ENCODE results near the gene CD22. TPM values are rescaled to one million over a fixed set of nuclear protein-coding genes. Genes with fewer than 3 reads are reported as not detected.
"Not testable (repeated sequence)": the region's sequence is repeated elsewhere in the genome, so short reads cannot be mapped to it uniquely, and the experiment has no call there.

The CD22 gene
- total RNA-seq, 2 donors from 2014 or later, result 3.7 to 5.6 TPM

- DNase-seq (ENCODE audit: low spot score), result peak; percentile 76
- intact Hi-C loops (cut with DNase I), result loop anchor here (10.0 kb wide), 1 partner anchor 143 kb away; the partner anchor contains the start of gene KRTDAP (in 2 of the 2)
Observed at GRCh38 chr19:35351411-35352176, 22.6 kb downstream of the CD22 start.

GRCh38 chr19:35352177-35352447, 23.1 kb downstream of the CD22 start:
- DNase-seq (ENCODE audit: low spot score), result no peak
- intact Hi-C loops (cut with DNase I), result loop anchor here (10.0 kb wide), 1 partner anchor 143 kb away; the partner anchor contains the start of gene KRTDAP (in 2 of the 2)

- peak; percentile 85 for DNase-seq (ENCODE audit: low spot score)
- intact Hi-C loops (cut with DNase I), result loop anchor here (10.0 kb wide), 1 partner anchor 142 kb away; the partner anchor contains the start of gene KRTDAP (in 2 of the 2)
Observed at GRCh38 chr19:35352448-35353304, 23.7 kb downstream of the CD22 start.

GRCh38 chr19:35353635-35354034, 24.6 kb downstream of the CD22 start:
- DNase-seq (ENCODE audit: low spot score), result peak; percentile 56
- intact Hi-C loops (cut with DNase I), result loop anchor here (10.0 kb wide), 1 partner anchor 141 kb away; the partner anchor contains the start of gene KRTDAP (in 2 of the 2)

- intact Hi-C loops (cut with DNase I), result loop anchor here (10.0 kb wide), 1 partner anchor 140 kb away; the partner anchor contains the start of gene KRTDAP (in 2 of the 2)
- DNase-seq (ENCODE audit: low spot score), result no peak
Observed at GRCh38 chr19:35354898-35355297, 25.9 kb downstream of the CD22 start.

- intact Hi-C loops (cut with DNase I), result loop anchor here (10.0 kb wide), 1 partner anchor 139 kb away; the partner anchor contains the start of gene KRTDAP (in 2 of the 2)
- DNase-seq (ENCODE audit: low spot score), result peak; percentile 46
Observed at GRCh38 chr19:35355791-35356460, 26.9 kb downstream of the CD22 start.

GRCh38 chr19:35357867-35358573, 29.0 kb downstream of the CD22 start, which contains the start of gene FFAR3:
Gene FFAR3, plus strand, starts transcription at chr19:35358460. Its CDS starts 431 bp downstream, at chr19:35358891.
- DNase-seq (ENCODE audit: low spot score), result peak; percentile 88
- intact Hi-C loops (cut with DNase I), result loop anchor here (10.0 kb wide), 1 partner anchor 137 kb away; the partner anchor contains the start of gene KRTDAP (in 2 of the 2)

- intact Hi-C loops (cut with DNase I), result loop anchor here (10.0 kb wide), 1 partner anchor 136 kb away; the partner anchor contains the start of gene KRTDAP (in 2 of the 2)
- DNase-seq (ENCODE audit: low spot score), result peak; percentile 53
Observed at GRCh38 chr19:35358834-35359233, 29.8 kb downstream of the CD22 start.

GRCh38 chr19:35359395-35359794, 30.4 kb downstream of the CD22 start:
- peak; percentile 44 for DNase-seq (ENCODE audit: low spot score)
- intact Hi-C loops (cut with DNase I), result loop anchor here (10.0 kb wide), 1 partner anchor 135 kb away; the partner anchor contains the start of gene KRTDAP (in 2 of the 2)

GRCh38 chr19:35360081-35360480, 31.1 kb downstream of the CD22 start:
- intact Hi-C loops (cut with DNase I), result not testable (repeated sequence)
- peak; percentile 54 for DNase-seq (ENCODE audit: low spot score)

GRCh38 chr19:35360880-35361420, 32.0 kb downstream of the CD22 start:
- intact Hi-C loops (cut with DNase I), result no loop called here
- peak; percentile 35 for DNase-seq (ENCODE audit: low spot score)

- intact Hi-C loops (cut with DNase I), result no loop called here
- peak; percentile 62 for DNase-seq (ENCODE audit: low spot score)
Observed at GRCh38 chr19:35362261-35363000, 33.4 kb downstream of the CD22 start.

GRCh38 chr19:35363001-35363590, 34.1 kb downstream of the CD22 start:
- peak; percentile 68 for DNase-seq (ENCODE audit: low spot score)
- intact Hi-C loops (cut with DNase I), result no loop called here

- intact Hi-C loops (cut with DNase I), result no loop called here
- peak; percentile 76 for DNase-seq (ENCODE audit: low spot score)
Observed at GRCh38 chr19:35363711-35364425, 34.9 kb downstream of the CD22 start.

- intact Hi-C loops (cut with DNase I), result no loop called here
- DNase-seq (ENCODE audit: low spot score), result no peak
Observed at GRCh38 chr19:35365303-35365702, 36.3 kb downstream of the CD22 start.

GRCh38 chr19:35368378-35368777, 39.4 kb downstream of the CD22 start:
- DNase-seq (ENCODE audit: low spot score), result no peak
- intact Hi-C loops (cut with DNase I), result no loop called here

GRCh38 chr19:35369522-35369921, 40.5 kb downstream of the CD22 start:
- intact Hi-C loops (cut with DNase I), result no loop called here
- DNase-seq (ENCODE audit: low spot score), result no peak
